Cardiac muscle cell (in vitro differentiated cells and primary cell): ENCODE data around the gene ARHGAP30. TPM values are rescaled to one million over a fixed set of nuclear protein-coding genes. Genes with fewer than 3 reads are reported as not detected.

Source experiments
- DNase-seq, 2 donors: peaks; one replicate each; pipeline versions ENCODE4 v3.0.0 to v3.0.0-alpha.2; 2010 to 2017; ENCODE audit warnings: low read depth in 1 of 2, low spot score in 1 of 2
- H3K27ac ChIP-seq: fragments of 200-600 bp; sonication (generic); 2 replicates; pipeline ENCODE4 v1.5.1; 2016
- H3K27me3 ChIP-seq: fragments of 200-600 bp; sonication (generic); 2 replicates; pipeline ENCODE4 v1.6.0; 2016; ENCODE audit warnings: control low read depth
- H3K36me3 ChIP-seq: fragments of 200-600 bp; sonication (generic); 2 replicates; pipeline ENCODE4 v1.5.1; 2016; ENCODE audit warnings: control low read depth
- H3K4me1 ChIP-seq: fragments of 200-600 bp; sonication (generic); 2 replicates; pipeline ENCODE4 v1.8.1; 2017; ENCODE audit warnings: low read depth, mild to moderate bottlenecking, mixed run types
- H3K4me3 ChIP-seq: fragments of 200-600 bp; sonication (generic); 2 replicates; pipeline ENCODE4 v1.5.1; 2016; ENCODE audit warnings: mild to moderate bottlenecking
- H3K9me3 ChIP-seq: fragments of 200-600 bp; sonication (generic); 2 replicates; pipeline ENCODE4 v1.5.1; 2017; ENCODE audit warnings: low read depth, mild to moderate bottlenecking, control low read depth
- polyA plus RNA-seq: library from polyadenylated mRNA; unstranded; fragments of >200 nt; fragmentation: Nextera tagmentation; extraction: Ambion mirVana; gene quantifications from 2 replicates; pipeline ENCODE4 v1.2.1, GENCODE V29; 2016
- total RNA-seq: library from RNA; depleted of rRNA; stranded (reverse); fragments of >200 nt; gene quantifications from 2 replicates; pipeline ENCODE4 v1.2.3, GENCODE V29; 2016
- TF ChIP-seq, protein P1 (sequence below): IDR thresholded peaks from 2 replicates; pipeline ENCODE4 v1.5.1; 2012; ENCODE audit warnings: low read depth, mild to moderate bottlenecking, low read length

The ARHGAP30 gene
- total and polyA plus RNA-seq, 2 experiments from 2014 or later, result 1.9 TPM; not detected in 1

DNA sequence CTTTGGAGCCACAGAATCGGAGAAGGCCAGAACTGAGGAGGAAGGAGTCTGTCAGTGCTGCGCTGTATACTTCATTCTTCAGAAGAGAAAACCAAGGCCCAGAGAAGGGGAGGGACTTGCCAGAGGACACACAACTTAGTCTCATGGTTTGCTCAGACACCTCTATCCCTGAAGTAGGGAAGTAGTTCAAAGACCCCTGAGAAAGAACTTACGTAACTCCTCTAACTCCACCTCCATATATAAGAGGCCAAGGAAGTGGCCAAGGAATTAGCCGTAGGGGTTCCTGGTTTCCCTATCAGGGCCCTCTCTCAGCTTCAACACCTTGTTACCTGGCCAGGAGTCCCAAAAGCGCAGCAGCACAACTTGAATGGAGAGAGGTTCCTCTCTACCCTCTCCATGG lies 20.2 kb upstream of the ARHGAP30 start:
- Histone ChIP-seq H3K9me3 (no peaks in the 10 kb centered on the region), H3K36me3 (no peaks in the 10 kb centered on the region), H3K4me1 (no peaks in the 10 kb centered on the region), H3K27me3 (peaks cover 2% of the 10 kb centered on the region), H3K27ac (no peak overlapping the region), H3K4me3 (no peak overlapping the region)
- TF ChIP-seq, protein P1, sequence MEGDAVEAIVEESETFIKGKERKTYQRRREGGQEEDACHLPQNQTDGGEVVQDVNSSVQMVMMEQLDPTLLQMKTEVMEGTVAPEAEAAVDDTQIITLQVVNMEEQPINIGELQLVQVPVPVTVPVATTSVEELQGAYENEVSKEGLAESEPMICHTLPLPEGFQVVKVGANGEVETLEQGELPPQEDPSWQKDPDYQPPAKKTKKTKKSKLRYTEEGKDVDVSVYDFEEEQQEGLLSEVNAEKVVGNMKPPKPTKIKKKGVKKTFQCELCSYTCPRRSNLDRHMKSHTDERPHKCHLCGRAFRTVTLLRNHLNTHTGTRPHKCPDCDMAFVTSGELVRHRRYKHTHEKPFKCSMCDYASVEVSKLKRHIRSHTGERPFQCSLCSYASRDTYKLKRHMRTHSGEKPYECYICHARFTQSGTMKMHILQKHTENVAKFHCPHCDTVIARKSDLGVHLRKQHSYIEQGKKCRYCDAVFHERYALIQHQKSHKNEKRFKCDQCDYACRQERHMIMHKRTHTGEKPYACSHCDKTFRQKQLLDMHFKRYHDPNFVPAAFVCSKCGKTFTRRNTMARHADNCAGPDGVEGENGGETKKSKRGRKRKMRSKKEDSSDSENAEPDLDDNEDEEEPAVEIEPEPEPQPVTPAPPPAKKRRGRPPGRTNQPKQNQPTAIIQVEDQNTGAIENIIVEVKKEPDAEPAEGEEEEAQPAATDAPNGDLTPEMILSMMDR, result no peak
- DNase-seq, result no peak

DNA sequence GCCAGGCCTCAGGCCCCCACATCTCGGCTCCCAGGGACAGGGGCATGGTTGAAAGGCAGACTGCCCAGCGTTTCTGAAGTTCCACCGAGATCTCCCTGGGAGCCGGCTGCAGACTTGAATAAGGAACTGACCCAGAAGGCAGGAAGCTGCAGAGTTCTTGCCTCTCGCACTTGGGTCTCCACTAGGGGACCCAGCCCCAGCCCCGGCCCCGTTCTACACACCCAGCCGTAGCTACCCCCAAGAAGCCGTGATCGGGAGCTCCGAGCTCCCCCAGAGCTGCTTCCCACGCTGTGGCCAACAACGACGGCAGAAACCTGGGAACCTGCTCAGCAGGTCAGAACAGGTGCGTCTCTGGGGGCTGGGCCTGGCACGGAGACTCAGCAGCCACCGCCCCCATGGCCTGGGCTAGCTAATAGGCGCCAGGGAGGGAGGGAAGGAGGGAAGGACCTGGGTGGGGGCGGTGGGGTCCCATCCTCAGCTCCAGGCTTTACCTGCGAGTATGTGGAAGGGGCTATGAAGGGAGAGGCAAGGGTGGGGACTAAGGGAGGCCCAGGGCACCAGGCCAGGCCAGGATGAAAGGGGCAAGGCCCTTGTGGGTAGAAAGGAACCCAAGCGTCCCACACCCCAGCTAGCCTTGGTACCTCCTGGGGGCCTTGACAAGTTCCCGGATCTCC lies 19.7 kb upstream of the ARHGAP30 start, which contains the start of gene NECTIN4:
TSS of gene NECTIN4 (minus strand) at position 308 of the 674 bp plus-strand sequence. CDS start at position 46, 262 bp downstream.
- Histone ChIP-seq H3K27me3 (no peaks in the 10 kb centered on the region), H3K4me3 (no peak within 1 kb of the TSS), H3K27ac (no peak within 1 kb of the TSS), H3K4me1 (no peaks in the 10 kb centered on the region), H3K36me3 (no peaks in the 10 kb centered on the region), H3K9me3 (no peaks in the 10 kb centered on the region)
- TF ChIP-seq, protein P1, result no peak
- no peak for DNase-seq

DNA sequence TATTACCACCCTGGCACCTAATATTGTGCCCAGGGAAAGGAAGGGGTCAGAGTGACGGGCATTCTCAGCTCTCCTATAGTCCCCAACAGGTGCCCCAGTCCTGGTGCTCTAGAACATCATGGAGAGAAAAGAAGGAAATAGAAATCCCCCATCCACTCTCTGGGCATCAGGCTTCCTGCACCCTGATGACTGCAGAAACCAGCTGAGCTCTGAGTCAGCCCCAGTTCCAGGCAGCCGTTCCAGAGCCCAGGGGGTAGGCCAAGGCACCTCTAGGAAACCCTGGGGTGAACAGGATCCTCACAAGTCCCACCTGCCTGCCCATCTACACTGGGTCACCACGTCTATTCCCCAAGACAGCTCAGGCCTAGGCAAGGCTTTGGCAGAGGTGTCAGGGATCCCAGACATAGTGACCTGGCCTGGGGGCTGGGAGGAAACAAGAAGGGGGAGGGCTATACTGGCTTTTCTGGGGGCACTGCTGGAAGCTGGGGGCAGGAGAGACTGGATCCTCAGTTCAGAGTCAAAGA lies 19.0 kb upstream of the ARHGAP30 start:
- TF ChIP-seq, protein P1, result no peak
- no peaks in the 10 kb centered on the region for H3K4me1 ChIP-seq
- H3K36me3 ChIP-seq, result no peaks in the 10 kb centered on the region
- H3K27me3 ChIP-seq, result no peaks in the 10 kb centered on the region
- H3K9me3 ChIP-seq, result no peaks in the 10 kb centered on the region
- H3K4me3 ChIP-seq, result no peak overlapping the region
- H3K27ac ChIP-seq, result no peak overlapping the region
- no peak for DNase-seq

DNA sequence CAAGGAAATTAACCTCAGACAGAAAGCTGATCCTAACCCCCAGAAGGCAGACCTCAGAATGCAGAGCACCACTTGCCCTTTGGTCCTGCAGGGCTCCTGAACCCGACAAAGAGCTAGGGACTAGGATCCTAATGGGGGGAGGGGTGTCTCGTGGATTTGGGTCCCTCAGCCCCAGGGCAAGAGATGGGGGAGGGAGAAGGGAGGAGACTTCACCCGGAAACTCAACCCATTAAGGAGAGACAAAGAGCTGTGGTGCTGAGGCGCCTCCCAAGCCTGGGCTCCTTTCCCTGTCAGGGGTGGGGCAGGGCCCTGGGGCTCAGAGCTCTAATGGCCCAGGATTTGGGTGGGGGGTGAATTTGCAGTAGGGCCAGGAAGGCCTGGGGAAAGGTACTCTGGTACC lies 16.8 kb upstream of the ARHGAP30 start:
- H3K27me3 ChIP-seq, result no peaks in the 10 kb centered on the region
- H3K27ac ChIP-seq, result no peak overlapping the region
- H3K4me1 ChIP-seq, result no peaks in the 10 kb centered on the region
- H3K36me3 ChIP-seq, result no peaks in the 10 kb centered on the region
- TF ChIP-seq, protein P1, result no peak
- no peak for DNase-seq
- no peaks in the 10 kb centered on the region for H3K9me3 ChIP-seq
- H3K4me3 ChIP-seq, result no peak overlapping the region

DNA sequence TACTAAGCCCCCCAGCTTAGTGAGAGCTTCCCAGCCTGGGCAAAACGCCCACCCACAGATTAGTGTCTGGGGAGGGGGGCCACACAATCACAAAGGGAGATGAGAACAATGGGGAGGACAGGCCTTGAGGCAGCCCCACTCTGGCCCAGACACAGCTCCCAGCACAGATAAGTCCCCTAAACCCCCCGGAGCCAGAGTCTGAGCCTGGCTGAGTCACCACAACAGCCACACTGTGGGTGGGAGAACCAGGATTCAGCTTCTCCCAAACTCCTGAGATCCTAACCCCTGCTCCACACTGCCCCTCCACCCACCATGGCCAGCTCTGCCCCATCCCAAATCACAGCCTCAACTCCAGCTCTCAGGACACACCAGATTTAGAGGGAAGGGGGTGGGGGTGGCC lies 15.5 kb upstream of the ARHGAP30 start:
- Histone ChIP-seq H3K4me3 (no peak overlapping the region), H3K4me1 (no peaks in the 10 kb centered on the region), H3K36me3 (no peaks in the 10 kb centered on the region), H3K9me3 (no peaks in the 10 kb centered on the region), H3K27ac (no peak overlapping the region), H3K27me3 (no peaks in the 10 kb centered on the region)
- DNase-seq, result peak in 1 of 2 donors; percentile 41
- TF ChIP-seq, protein P1, result no peak
